ENCODE results near the gene ACSL5. TPM values are rescaled to one million over a fixed set of nuclear protein-coding genes. Genes with fewer than 3 reads are reported as not detected.

Gene ACSL5
- total and polyA plus RNA-seq, 2 donors (not counting 3 experiments of a cell fraction or from before 2014, with no cell fraction given) = 1.5 to 2.1 TPM

GRCh38 chr10:112412696-112413095 lies 38.8 kb downstream of the ACSL5 start:
- ChIA-PET CTCF (interaction anchor here (1.2 kb wide), 1 partner anchor 13 kb away, joined by 5 read pairs; no protein-coding TSS in a partner anchor), POLR2A (no interaction called here)
- H4K20me1 ChIP-seq (replicated peaks; ENCODE audit: control insufficient read depth, extremely low read depth, insufficient read depth, low read length) = no peaks in the 10 kb centered on the region
- dilution Hi-C loops (cut with MboI; ENCODE audit: extremely low pct_ligation_motif_present, low sequenced_read_pairs) (no loop called here), intact Hi-C loops (cut with micrococcal nuclease) (no loop called here)
- H3K9ac ChIP-seq (replicated peaks; ENCODE audit: extremely low read depth, insufficient read depth, low read length) = no peak overlapping the region
- no peaks in the 10 kb centered on the region for H3K27me3 ChIP-seq (ENCODE audit: control insufficient read depth in 2 of 2, insufficient read depth in 2 of 2, low read length in 2 of 2)
- H3K9me3 ChIP-seq (replicated peaks; ENCODE audit: control insufficient read depth, insufficient read depth, low read length) = no peaks in the 10 kb centered on the region
- no peak overlapping the region for H3K4me2 ChIP-seq (ENCODE audit: insufficient read depth, low read length)
- no peaks in the 10 kb centered on the region for H3K9me1 ChIP-seq (replicated peaks; ENCODE audit: control insufficient read depth, extremely low read depth, insufficient read depth, low read length)
- FAIRE-seq (no peak), DNase-seq (ENCODE audit: low read depth, low spot score) (no peak)
- no peak overlapping the region for H3K27ac ChIP-seq (ENCODE audit: insufficient read depth, low read depth, low read length)
- no peaks in the 10 kb centered on the region for H3K79me2 ChIP-seq (ENCODE audit: control insufficient read depth, insufficient read depth, low read length)
- no peak overlapping the region for H3K4me3 ChIP-seq (replicated peaks in 1 of 3; ENCODE audit: insufficient read depth in 1 of 3, low read depth in 1 of 3, low read length in 3 of 3)
- TF ChIP-seq JUN (IDR thresholded peaks at IDR 0.05; ENCODE audit: borderline replicate concordance, insufficient read depth, insufficient read length, low read depth) (no peak), GATA2 (IDR thresholded peaks at IDR 0.05; ENCODE audit: insufficient read depth, insufficient read length, low read depth, low read length) (no peak), MAX (IDR thresholded peaks at IDR 0.05; ENCODE audit: insufficient read depth, insufficient read length) (no peak), POLR2AphosphoS5 (IDR thresholded peaks at IDR 0.05; ENCODE audit: insufficient read depth, low read depth, low read length) (no peak), POLR2A (IDR thresholded peaks at IDR 0.05; ENCODE audit: low read depth, low read length) (no peak)
- H2AFZ ChIP-seq (ENCODE audit: low read depth, low read length) = no peak overlapping the region
- H3K36me3 ChIP-seq (ENCODE audit: control insufficient read depth in 2 of 2, extremely low read depth in 1 of 2, insufficient read depth in 2 of 2, low read length in 2 of 2) = no peaks in the 10 kb centered on the region
- no peaks in the 10 kb centered on the region for H3K4me1 ChIP-seq (ENCODE audit: control insufficient read depth, extremely low read depth, insufficient read depth, low read length)
- BruUV-seq (replicated peaks) = no TSS peak

DNA sequence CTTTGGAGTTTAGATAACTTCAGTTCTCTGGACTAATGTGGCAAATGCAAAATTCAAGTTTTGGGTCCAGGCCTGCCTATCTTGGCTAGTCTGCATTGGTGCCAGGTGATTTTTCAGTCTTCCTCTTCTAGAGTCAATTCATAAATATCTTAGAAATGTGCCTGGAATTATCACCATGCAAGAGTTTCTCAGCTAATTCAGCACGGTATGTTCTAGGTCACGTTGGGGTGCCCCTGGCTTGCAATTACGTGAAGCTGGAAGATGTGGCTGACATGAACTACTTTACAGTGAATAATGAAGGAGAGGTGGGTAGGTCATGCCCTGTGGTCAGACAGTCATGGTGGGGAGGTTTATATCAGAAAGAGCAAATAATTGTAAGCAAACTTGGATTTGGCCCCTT lies 47.8 kb downstream of the ACSL5 start:
- dilution Hi-C loops (cut with MboI; ENCODE audit: extremely low pct_ligation_motif_present, low sequenced_read_pairs) (no loop called here), intact Hi-C loops (cut with micrococcal nuclease) (no loop called here)
- H4K20me1 ChIP-seq (replicated peaks; ENCODE audit: control insufficient read depth, extremely low read depth, insufficient read depth, low read length) = no peaks in the 10 kb centered on the region
- H3K36me3 ChIP-seq (ENCODE audit: control insufficient read depth in 2 of 2, extremely low read depth in 1 of 2, insufficient read depth in 2 of 2, low read length in 2 of 2) = no peaks in the 10 kb centered on the region
- H3K27ac ChIP-seq (ENCODE audit: insufficient read depth, low read depth, low read length) = no peak overlapping the region
- H3K4me1 ChIP-seq (ENCODE audit: control insufficient read depth, extremely low read depth, insufficient read depth, low read length) = no peaks in the 10 kb centered on the region
- H3K79me2 ChIP-seq (ENCODE audit: control insufficient read depth, insufficient read depth, low read length) = no peaks in the 10 kb centered on the region
- no peak overlapping the region for H3K9ac ChIP-seq (replicated peaks; ENCODE audit: extremely low read depth, insufficient read depth, low read length)
- no peak overlapping the region for H3K4me3 ChIP-seq (replicated peaks in 1 of 3; ENCODE audit: insufficient read depth in 1 of 3, low read depth in 1 of 3, low read length in 3 of 3)
- DNase-seq (ENCODE audit: low read depth, low spot score) (no peak), FAIRE-seq (no peak)
- H3K4me2 ChIP-seq (ENCODE audit: insufficient read depth, low read length) = no peak overlapping the region
- H3K9me1 ChIP-seq (replicated peaks; ENCODE audit: control insufficient read depth, extremely low read depth, insufficient read depth, low read length) = no peaks in the 10 kb centered on the region
- POLR2A ChIA-PET = no interaction called here
- H3K27me3 ChIP-seq (ENCODE audit: control insufficient read depth in 2 of 2, insufficient read depth in 2 of 2, low read length in 2 of 2) = no peaks in the 10 kb centered on the region
- H3K9me3 ChIP-seq (replicated peaks; ENCODE audit: control insufficient read depth, insufficient read depth, low read length) = no peaks in the 10 kb centered on the region
- CTCF ChIA-PET = interaction anchor here (1.4 kb wide), 1 partner anchor 59 kb away, joined by 3 read pairs; no protein-coding TSS in a partner anchor
- BruUV-seq (replicated peaks) = no TSS peak
- TF ChIP-seq EZH2 (IDR thresholded peaks at IDR 0.05; ENCODE audit: borderline replicate concordance, low read depth, low read length, severe bottlenecking) (no peak), GATA2 (IDR thresholded peaks at IDR 0.05; ENCODE audit: insufficient read depth, insufficient read length, low read depth, low read length) (no peak), MYC (IDR thresholded peaks at IDR 0.05; ENCODE audit: low read depth, low read length) (no peak), FOS (IDR thresholded peaks at IDR 0.05; ENCODE audit: borderline replicate concordance, insufficient read depth, low read length) (no peak), MAX (IDR thresholded peaks at IDR 0.05; ENCODE audit: insufficient read depth, insufficient read length) (no peak), POLR2A (IDR thresholded peaks at IDR 0.05; ENCODE audit: low read depth, low read length) (no peak), POLR2AphosphoS5 (IDR thresholded peaks at IDR 0.05; ENCODE audit: insufficient read depth, low read depth, low read length) (no peak), CTCF (IDR thresholded peaks at IDR 0.05; ENCODE audit: extremely low read depth in 1 of 2, insufficient read depth in 1 of 2, low read depth in 1 of 2, low read length in 2 of 2) (no peak), JUN (IDR thresholded peaks at IDR 0.05; ENCODE audit: borderline replicate concordance, insufficient read depth, insufficient read length, low read depth) (no peak)
- H2AFZ ChIP-seq (ENCODE audit: low read depth, low read length) = no peak overlapping the region

Measured in endothelial cell of umbilical vein (primary cell).